HL-60 (cell line): Measurements from ENCODE around the gene SYCE3.

Experiments used
- DNase-seq, 2 experiments: peaks; one replicate each; pipeline ENCODE4 v3.0.0-alpha.2; 2010 to 2020; ENCODE audit warnings: low read depth in 1 of 2, low spot score in 1 of 2
- H3K27ac ChIP-seq: fragments of 250-450 bp; sonication (Bioruptor Pico); replicated peaks from 2 replicates; pipeline ENCODE4 v1.5.1; 2020; ENCODE audit warnings: mild to moderate bottlenecking, moderate library complexity
- H3K27me3 ChIP-seq: fragments of 250-450 bp; sonication (Bioruptor Pico); 2 replicates; pipeline ENCODE4 v1.5.1; 2021; ENCODE audit warnings: mild to moderate bottlenecking, moderate library complexity; ENCODE audit not compliant: insufficient read depth, poor library complexity, severe bottlenecking
- H3K4me3 ChIP-seq: replicated peaks from 2 replicates; pipeline ENCODE4 v1.5.1; 2011; ENCODE audit warnings: mild to moderate bottlenecking, control low read depth, low read length; ENCODE audit not compliant: insufficient read depth
- CTCF ChIP-seq: IDR thresholded peaks from one replicate; pipeline ENCODE4 v1.5.1; 2011; ENCODE audit warnings: low read length, control low read depth, inconsistent platforms; ENCODE audit not compliant: insufficient read depth
- GABPA ChIP-seq: IDR thresholded peaks from 2 replicates; pipeline ENCODE4 v1.6.1; 2012; ENCODE audit warnings: low read depth
- POLR2AphosphoS5 ChIP-seq: IDR thresholded peaks from 2 replicates; pipeline ENCODE4 v1.6.1; 2012; ENCODE audit warnings: low read depth
- SPI1 ChIP-seq: IDR thresholded peaks from 2 replicates; pipeline ENCODE4 v1.6.1; 2012; ENCODE audit warnings: low read depth, mild to moderate bottlenecking, borderline replicate concordance
- TF ChIP-seq, protein P1 (sequence below): IDR thresholded peaks from 2 replicates; pipeline ENCODE4 v1.6.1; 2012; ENCODE audit warnings: low read depth; ENCODE audit not compliant: insufficient replicate concordance

SYCE3 gene

GRCh38 chr22:50610581-50610980 lies 47.9 kb upstream of the SYCE3 start:
- DNase-seq: no peak
- Histone ChIP-seq H3K27me3 (peaks cover 22% of the 10 kb centered on the region), H3K27ac (no peak overlapping the region), H3K4me3 (no peak overlapping the region)
- TF ChIP-seq POLR2AphosphoS5: no peak
- no peak for TF ChIP-seq SPI1
- TF ChIP-seq GABPA: no peak
- TF ChIP-seq CTCF: no peak
- TF ChIP-seq, protein P1, sequence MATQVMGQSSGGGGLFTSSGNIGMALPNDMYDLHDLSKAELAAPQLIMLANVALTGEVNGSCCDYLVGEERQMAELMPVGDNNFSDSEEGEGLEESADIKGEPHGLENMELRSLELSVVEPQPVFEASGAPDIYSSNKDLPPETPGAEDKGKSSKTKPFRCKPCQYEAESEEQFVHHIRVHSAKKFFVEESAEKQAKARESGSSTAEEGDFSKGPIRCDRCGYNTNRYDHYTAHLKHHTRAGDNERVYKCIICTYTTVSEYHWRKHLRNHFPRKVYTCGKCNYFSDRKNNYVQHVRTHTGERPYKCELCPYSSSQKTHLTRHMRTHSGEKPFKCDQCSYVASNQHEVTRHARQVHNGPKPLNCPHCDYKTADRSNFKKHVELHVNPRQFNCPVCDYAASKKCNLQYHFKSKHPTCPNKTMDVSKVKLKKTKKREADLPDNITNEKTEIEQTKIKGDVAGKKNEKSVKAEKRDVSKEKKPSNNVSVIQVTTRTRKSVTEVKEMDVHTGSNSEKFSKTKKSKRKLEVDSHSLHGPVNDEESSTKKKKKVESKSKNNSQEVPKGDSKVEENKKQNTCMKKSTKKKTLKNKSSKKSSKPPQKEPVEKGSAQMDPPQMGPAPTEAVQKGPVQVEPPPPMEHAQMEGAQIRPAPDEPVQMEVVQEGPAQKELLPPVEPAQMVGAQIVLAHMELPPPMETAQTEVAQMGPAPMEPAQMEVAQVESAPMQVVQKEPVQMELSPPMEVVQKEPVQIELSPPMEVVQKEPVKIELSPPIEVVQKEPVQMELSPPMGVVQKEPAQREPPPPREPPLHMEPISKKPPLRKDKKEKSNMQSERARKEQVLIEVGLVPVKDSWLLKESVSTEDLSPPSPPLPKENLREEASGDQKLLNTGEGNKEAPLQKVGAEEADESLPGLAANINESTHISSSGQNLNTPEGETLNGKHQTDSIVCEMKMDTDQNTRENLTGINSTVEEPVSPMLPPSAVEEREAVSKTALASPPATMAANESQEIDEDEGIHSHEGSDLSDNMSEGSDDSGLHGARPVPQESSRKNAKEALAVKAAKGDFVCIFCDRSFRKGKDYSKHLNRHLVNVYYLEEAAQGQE: no peak

DNA sequence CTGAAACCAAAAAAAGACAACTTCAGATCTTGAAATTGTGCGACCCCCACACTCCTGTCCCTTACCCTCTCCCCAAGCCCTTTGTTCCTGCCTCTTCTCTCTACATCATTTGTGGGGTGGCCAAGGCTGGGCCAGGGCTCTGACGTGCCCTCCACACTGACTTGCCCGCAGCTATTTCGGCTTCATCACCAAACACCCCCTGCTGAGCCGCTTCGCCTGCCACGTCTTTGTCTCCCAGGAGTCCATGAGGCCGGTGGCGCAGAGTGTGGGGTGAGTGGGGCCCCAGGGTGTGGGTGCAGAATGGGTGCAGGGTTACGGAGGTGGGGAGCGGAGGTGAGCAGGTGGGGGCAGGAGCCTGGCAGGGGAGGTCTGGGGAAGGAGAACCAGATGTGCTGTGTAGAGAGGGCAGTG lies 47.3 kb upstream of the SYCE3 start:
- no peak for DNase-seq
- peaks cover 26% of the 10 kb centered on the region for H3K27me3 ChIP-seq
- H3K4me3 ChIP-seq: no peak overlapping the region
- H3K27ac ChIP-seq: no peak overlapping the region
- no peak for TF ChIP-seq POLR2AphosphoS5
- TF ChIP-seq SPI1: no peak
- TF ChIP-seq, protein P1: no peak
- no peak for TF ChIP-seq CTCF
- no peak for TF ChIP-seq GABPA

DNA sequence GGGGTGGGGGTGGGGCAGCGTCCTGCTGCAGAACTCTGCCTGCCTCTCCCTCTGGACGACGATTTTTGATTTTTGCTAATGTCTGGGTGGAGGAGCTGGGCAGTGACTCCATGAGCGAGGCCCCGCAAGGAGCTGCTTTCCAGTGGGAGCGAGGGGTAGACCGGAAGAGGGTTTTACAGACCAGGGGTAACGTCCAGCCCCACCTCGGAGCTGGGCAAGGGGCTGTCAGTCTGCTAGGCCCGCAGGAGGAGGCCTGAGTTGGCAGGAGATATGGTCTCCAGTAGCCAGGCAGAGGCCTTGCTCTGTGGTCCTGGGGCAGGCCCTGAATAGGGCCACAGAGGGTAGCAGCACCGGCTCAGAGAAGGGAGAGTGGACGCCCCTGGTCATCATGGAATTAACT lies 46.9 kb upstream of the SYCE3 start:
- TF ChIP-seq GABPA: no peak
- no peak for TF ChIP-seq CTCF
- TF ChIP-seq, protein P1: no peak
- no peak for TF ChIP-seq SPI1
- no peak for TF ChIP-seq POLR2AphosphoS5
- H3K27ac ChIP-seq: no peak overlapping the region
- no peak for DNase-seq
- peaks cover 28% of the 10 kb centered on the region for H3K27me3 ChIP-seq
- H3K4me3 ChIP-seq: no peak overlapping the region
